ENCODE measurements around the gene L3MBTL4. TPM values are rescaled to one million over a fixed set of nuclear protein-coding genes. Genes with fewer than 3 reads are reported as not detected.
"Not testable (repeated sequence)": the region's sequence is repeated elsewhere in the genome, so short reads cannot be mapped to it uniquely, and the experiment has no call there.

L3MBTL4 gene
- polyA plus RNA-seq, 1 donor from 2014 or later: 0.61 TPM

DNA sequence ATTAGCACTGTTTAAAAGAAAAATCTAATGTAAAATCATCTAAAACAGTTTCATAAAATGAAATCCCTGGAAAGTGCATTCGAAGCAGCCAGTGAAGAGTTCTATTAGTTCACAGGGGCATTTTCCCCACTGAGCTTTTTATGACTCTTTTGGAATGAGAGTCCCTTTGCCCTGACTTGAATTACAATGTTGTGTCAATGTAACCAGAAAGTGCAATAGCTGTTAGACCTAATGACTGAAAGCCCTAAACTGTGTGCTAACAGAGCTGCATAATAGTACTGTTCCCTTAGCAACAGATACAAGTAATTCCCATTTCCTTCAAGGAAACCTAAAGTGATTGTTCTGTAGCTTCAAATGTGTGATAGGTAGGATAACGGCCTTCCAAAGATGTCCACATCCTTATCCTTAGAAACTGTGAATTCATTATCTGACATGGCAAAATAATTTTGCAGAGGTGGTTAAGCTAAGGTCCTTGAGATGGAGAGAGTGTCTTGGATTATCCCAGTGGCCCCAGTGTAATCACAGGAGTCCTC, 134.4 kb downstream of the L3MBTL4 start:
- H3K4me3 Mint-ChIP-seq: no peak overlapping the region
- H3K9me3 Mint-ChIP-seq: peaks cover 0 to 2% (median 0%) of the 10 kb centered on the region in 3 donors
- H3K36me3 Mint-ChIP-seq: no peaks in the 10 kb centered on the region
- H3K27me3 Mint-ChIP-seq: no peaks in the 10 kb centered on the region
- H3K27ac Mint-ChIP-seq: no peak overlapping the region
- H3K4me1 Mint-ChIP-seq: no peaks in the 10 kb centered on the region

DNA sequence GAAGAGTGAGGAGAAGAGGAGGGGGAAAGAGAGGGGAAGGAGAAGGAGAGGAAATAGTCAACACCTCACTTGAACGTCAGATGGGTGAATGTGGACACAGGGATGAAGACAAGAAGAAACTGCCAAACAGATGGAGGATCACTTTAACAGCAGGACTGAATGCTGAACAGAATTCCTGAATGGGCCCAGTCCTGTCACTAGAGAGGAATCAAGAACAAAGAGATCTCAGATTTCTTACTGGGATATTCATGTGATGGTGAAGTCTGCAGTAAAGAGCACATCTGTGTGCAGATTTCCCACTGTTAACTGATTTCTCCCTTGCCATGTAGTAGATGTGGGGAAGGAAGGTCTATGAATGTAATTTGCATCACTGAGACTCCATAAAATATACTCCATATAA, 135.4 kb downstream of the L3MBTL4 start:
- Mint-ChIP-seq H3K4me1 (no peaks in the 10 kb centered on the region), H3K4me3 (no peak overlapping the region), H3K36me3 (no peaks in the 10 kb centered on the region), H3K27me3 (no peaks in the 10 kb centered on the region), H3K9me3 (no peaks in the 10 kb centered on the region), H3K27ac (no peak overlapping the region)

DNA sequence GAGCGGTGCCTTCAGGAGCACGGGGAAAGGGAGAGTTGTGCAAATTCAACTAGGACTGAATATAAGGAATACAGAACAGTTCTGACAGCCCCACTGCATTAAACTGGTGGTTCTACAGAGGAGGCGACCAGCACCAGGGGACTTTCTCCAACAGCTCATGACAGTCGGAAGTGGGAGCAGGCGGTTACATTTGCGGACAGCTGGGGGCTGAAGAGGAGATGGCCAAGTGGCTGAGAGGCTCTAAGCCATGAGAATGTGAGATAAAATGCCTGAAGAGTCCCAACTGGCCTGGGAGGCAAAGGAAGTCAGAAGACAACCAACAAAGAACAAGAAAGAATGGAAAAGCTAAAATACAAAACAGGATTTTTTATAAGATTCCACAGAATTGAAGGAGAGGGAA, 141.3 kb downstream of the L3MBTL4 start:
- no peak overlapping the region for H3K27ac Mint-ChIP-seq
- H3K4me1 Mint-ChIP-seq: no peaks in the 10 kb centered on the region
- H3K27me3 Mint-ChIP-seq: no peaks in the 10 kb centered on the region
- H3K4me3 Mint-ChIP-seq: no peak overlapping the region
- H3K36me3 Mint-ChIP-seq: no peaks in the 10 kb centered on the region
- H3K9me3 Mint-ChIP-seq: peaks cover 0 to 15% (median 2%) of the 10 kb centered on the region in 3 donors

DNA sequence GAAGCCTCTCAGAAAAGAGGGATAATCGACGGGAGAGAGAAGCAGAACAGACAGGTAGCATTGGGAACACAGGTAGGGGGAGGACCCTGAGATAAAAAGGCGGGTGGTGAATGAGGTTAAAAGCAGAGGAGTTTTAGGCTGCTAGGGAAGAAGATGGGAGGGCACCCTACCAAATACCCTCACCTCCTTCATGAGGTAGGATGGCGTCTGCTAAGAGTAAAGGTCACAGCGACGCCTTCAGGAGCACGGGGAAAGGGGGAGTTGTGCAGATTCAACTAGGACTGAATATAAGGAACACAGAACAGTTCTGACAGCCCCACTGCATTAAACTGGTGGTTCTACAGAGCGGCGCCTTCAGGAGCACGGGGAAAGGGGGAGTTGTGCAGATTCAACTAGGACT, 142.6 kb downstream of the L3MBTL4 start:
- not testable (repeated sequence) for H3K27ac Mint-ChIP-seq, H3K27me3 Mint-ChIP-seq

DNA sequence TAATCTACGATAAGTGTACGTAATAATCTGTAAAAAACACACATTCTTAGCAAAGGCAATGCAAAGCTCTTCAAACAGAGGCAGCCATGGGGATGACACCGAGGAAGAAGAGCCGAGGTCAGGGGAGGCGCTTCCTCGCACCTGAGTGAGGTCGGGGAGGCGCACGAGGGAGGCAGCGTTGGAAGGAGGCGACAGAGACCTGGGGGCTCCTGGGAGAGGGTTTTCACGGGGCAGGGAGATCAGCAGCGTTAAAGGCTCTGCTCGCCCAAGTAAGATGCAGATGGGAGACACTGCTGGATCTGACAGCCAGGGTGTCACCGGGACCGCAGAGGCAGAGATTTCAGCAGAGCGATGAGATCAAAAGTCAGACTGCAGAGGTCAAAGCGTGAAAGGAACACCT, 143.1 kb downstream of the L3MBTL4 start:
- Mint-ChIP-seq H3K36me3 (no peaks in the 10 kb centered on the region), H3K4me3 (no peak overlapping the region), H3K4me1 (no peaks in the 10 kb centered on the region), H3K27me3 (no peaks in the 10 kb centered on the region), H3K27ac (no peak overlapping the region), H3K9me3 (peaks cover 0 to 15% (median 4%) of the 10 kb centered on the region in 3 donors)

More for the DNA sequence above, 142.6 kb downstream of the L3MBTL4 start:
- H3K36me3 Mint-ChIP-seq, H3K4me1 Mint-ChIP-seq, H3K4me3 Mint-ChIP-seq: not testable (repeated sequence)
- peaks cover 0 to 15% (median 3%) of the 10 kb centered on the region in 3 donors for H3K9me3 Mint-ChIP-seq

DNA sequence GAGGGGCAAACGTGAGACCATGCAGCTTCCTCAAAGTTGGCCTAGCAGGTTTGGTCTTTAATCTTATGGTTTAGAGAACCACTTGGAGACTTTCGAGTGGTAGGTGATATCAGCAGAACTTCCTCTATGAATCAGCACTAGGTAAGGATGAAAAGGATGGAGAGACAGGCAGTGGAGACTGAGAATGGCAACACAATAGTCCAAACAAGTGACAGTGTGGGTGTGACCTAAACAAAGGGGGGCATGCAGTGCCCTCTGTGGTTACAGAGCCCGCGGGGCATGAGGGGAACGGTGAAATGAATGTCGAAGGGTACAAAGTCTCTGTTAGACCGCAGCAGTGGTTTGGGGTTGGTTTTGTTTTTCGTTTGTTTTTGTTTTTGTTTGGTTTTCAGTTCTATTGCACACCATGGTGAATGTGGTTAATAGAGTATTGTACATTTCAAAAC, 143.9 kb downstream of the L3MBTL4 start:
- H3K9me3 Mint-ChIP-seq: peaks cover 0 to 15% (median 4%) of the 10 kb centered on the region in 3 donors
- no peaks in the 10 kb centered on the region for H3K27me3 Mint-ChIP-seq
- no peak overlapping the region for H3K27ac Mint-ChIP-seq
- no peak overlapping the region for H3K4me3 Mint-ChIP-seq
- no peaks in the 10 kb centered on the region for H3K4me1 Mint-ChIP-seq
- H3K36me3 Mint-ChIP-seq: no peaks in the 10 kb centered on the region

DNA sequence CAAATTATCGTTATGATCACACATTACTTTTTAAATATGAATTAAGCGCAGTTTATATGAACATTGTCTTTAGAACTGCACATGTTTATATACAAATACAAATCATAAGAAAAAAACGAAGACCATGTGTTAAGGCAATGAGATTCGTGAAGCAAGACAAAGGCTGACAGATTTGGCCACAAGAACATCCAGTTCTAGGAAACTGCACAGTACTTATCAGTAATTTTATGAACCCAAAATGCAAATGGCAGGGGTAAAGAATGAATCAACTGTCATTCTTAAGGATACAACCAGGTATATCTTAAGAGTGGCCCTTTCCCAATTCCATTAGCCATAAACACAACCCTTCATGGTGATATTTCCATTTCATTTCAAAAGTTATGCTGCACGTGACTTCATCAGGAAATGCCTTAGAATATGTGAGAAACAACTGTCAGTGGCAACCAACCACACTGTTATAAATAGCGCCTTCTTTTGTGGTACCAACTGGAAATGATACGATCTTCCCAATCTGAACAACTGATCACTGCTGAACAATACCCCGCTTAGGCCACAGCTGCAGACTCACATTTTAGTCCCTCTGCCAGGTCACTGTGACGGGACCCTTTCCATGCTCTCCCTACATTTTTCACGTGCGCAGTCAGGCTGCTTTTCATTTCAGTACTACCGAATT, 144.9 kb downstream of the L3MBTL4 start:
- Mint-ChIP-seq H3K9me3 (peaks cover 0 to 15% (median 4%) of the 10 kb centered on the region in 3 donors), H3K36me3 (no peaks in the 10 kb centered on the region), H3K4me1 (no peaks in the 10 kb centered on the region), H3K4me3 (no peak overlapping the region), H3K27me3 (no peaks in the 10 kb centered on the region), H3K27ac (no peak overlapping the region)

DNA sequence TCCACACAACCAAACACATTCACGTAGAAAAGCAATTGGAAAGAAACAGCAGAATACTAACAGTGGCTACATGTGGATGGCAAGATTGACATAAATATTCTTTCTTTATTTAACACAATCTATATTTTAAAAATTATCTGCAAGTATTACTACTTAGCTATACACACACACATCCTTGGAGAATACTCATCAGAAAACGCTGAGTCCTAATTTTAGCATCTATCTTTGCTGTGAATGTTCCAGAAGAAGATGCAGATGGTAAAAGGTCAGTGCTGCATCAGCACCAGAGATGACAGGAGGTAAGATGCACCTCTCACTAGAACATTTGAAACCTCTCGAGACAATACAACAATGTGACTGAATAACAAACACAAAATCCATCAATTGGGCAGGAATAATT, 148.5 kb downstream of the L3MBTL4 start:
- Mint-ChIP-seq H3K9me3 (peaks cover 0 to 17% (median 8%) of the 10 kb centered on the region in 3 donors), H3K27ac (no peak overlapping the region), H3K36me3 (no peaks in the 10 kb centered on the region), H3K4me3 (no peak overlapping the region), H3K4me1 (no peaks in the 10 kb centered on the region), H3K27me3 (no peaks in the 10 kb centered on the region)

DNA sequence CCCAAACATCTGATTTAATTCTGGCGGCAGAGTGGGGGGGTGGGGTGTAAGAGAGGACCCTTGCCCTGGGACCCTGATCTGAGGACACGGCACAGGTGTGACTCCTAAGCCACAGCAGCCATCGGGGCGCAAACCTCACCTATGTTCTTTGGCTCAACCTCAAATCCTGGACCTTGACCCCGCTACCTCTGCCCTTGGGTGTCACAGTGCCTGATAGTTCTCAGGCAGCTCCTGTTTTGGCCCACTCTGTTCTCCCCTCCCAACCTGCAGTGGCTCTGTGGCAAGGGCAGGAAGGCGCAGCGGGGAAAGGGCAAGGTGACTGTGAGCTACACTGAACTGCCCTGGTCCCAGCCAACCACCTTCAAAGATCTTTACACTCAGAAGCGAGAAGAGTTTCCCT, 152.8 kb downstream of the L3MBTL4 start:
- Mint-ChIP-seq H3K27me3 (no peaks in the 10 kb centered on the region), H3K27ac (no peak overlapping the region), H3K4me1 (no peaks in the 10 kb centered on the region), H3K36me3 (peaks cover 6% of the 10 kb centered on the region), H3K9me3 (peaks cover 0 to 23% (median 5%) of the 10 kb centered on the region in 3 donors), H3K4me3 (no peak overlapping the region)

DNA sequence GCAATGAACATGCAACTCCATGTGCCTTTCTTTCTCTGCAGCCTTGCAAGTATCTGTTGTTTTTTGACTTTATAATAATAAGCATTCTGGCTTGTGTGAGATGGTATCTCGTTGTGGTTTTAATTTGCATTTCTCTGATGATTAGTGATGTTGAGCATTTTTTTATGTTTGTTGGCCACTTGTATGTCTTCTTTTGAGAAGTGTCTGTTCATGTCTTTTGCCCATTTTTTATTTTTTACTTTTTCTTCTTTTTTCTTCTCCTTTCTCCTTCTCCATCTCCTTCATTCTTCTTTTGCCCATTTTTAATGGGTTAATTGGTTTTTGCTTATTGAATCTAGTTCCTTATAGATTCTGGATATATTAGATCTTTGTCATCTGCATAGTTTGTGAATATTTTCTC, 155.4 kb downstream of the L3MBTL4 start:
- not testable (repeated sequence) for H3K36me3 Mint-ChIP-seq, H3K27ac Mint-ChIP-seq, H3K4me3 Mint-ChIP-seq, H3K4me1 Mint-ChIP-seq, H3K27me3 Mint-ChIP-seq
- H3K9me3 Mint-ChIP-seq: peaks cover 0 to 27% (median 5%) of the 10 kb centered on the region in 3 donors

DNA sequence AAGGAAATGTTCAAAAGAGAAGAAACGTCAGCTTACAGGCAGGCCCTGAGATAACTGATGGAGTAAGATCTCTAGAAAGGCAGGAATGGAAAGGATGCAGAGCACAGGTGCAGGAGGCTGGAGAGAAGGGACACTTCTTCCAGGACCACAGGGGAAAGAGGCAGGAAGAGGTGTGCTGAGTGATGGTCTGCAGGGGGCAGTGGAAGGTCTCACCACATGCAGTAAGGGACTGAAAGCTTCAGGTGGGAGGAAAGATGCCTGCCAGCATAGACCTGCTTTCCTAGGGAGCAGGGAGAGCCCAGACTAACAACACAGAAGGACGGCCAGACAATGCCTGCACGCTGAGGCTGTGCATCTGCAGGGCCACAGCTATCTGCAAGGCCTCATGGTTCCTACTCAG, 156.8 kb downstream of the L3MBTL4 start:
- H3K27me3 Mint-ChIP-seq: no peaks in the 10 kb centered on the region
- no peaks in the 10 kb centered on the region for H3K4me1 Mint-ChIP-seq
- H3K36me3 Mint-ChIP-seq: peaks cover 6% of the 10 kb centered on the region
- no peak overlapping the region for H3K27ac Mint-ChIP-seq
- H3K9me3 Mint-ChIP-seq: peaks cover 0 to 25% (median 7%) of the 10 kb centered on the region in 3 donors
- H3K4me3 Mint-ChIP-seq: no peak overlapping the region

DNA sequence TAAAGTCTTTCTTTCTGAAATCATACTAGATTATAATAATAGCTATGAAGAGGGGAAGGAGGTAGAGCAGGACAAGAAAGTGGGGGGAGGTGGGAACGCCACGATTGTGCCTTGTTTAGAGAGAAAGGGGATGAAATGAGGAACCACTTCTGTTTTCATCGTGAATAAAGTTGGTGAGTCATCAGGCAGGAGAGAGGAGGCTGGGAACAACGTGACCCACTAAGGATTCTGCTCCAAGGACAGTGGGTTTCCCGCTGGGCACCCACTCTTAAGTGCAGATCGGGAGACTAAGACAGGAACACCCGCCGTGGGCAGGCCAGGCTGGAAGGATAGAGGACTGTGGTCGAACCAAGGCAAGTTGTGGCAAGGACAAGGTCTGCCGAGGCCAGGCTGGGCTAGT, 158.2 kb downstream of the L3MBTL4 start:
- peaks cover 0 to 21% (median 8%) of the 10 kb centered on the region in 3 donors for H3K9me3 Mint-ChIP-seq
- H3K4me3 Mint-ChIP-seq: no peak overlapping the region
- peaks cover 6% of the 10 kb centered on the region for H3K36me3 Mint-ChIP-seq
- no peak overlapping the region for H3K27ac Mint-ChIP-seq
- H3K4me1 Mint-ChIP-seq: no peaks in the 10 kb centered on the region
- no peaks in the 10 kb centered on the region for H3K27me3 Mint-ChIP-seq

DNA sequence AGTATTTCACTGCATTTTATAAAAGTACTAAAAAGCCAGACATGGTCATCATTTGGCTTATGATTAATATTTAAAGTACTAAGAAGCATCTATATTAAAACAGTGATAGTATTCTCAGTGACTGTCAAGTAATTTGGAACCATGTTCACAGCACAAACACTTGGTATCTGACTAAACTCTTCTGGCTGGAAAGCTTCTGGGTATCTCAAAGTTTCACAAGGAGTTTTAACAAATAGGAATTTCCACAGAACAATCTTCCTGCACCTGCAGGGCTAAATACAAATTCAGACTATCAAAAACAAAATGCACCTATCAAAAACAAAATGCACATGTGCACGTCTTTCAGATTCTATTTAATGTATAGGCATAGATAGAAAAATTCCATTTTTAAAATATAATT, 158.8 kb downstream of the L3MBTL4 start:
- Mint-ChIP-seq H3K36me3 (peaks cover 6% of the 10 kb centered on the region), H3K9me3 (peaks cover 0 to 21% (median 6%) of the 10 kb centered on the region in 3 donors), H3K27ac (no peak overlapping the region), H3K4me3 (no peak overlapping the region), H3K27me3 (no peaks in the 10 kb centered on the region), H3K4me1 (no peaks in the 10 kb centered on the region)

DNA sequence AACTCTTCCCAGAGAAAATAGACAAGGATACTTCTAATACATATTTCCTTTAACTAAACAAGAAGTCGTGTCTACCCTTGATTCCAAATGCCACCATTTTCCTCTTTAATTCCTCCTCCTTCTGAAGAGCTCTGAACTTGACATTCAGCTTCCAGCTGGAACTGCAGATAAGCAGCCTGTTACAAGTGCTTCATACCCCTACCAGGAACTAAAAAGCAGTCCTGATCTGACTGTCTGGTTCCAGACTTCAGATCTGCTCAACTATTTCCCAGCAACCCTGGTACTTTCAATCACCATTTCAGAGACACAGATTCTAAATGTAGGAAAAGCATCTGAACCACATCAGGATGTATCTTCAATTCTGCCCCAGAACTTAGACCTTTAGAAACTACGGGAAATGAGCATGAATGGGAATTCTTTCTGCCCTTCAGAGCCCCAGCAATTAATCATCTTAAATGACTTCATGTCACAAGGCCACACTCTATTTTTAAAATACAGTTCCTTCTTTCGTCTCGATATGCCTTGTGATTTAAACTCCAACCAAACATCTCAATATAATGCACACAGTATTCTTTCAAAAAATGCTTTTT, 159.5 kb downstream of the L3MBTL4 start:
- no peak overlapping the region for H3K4me3 Mint-ChIP-seq
- H3K36me3 Mint-ChIP-seq: peaks cover 6% of the 10 kb centered on the region
- peaks cover 1 to 19% (median 6%) of the 10 kb centered on the region in 3 donors for H3K9me3 Mint-ChIP-seq
- H3K27me3 Mint-ChIP-seq: no peaks in the 10 kb centered on the region
- no peak overlapping the region for H3K27ac Mint-ChIP-seq
- no peaks in the 10 kb centered on the region for H3K4me1 Mint-ChIP-seq

DNA sequence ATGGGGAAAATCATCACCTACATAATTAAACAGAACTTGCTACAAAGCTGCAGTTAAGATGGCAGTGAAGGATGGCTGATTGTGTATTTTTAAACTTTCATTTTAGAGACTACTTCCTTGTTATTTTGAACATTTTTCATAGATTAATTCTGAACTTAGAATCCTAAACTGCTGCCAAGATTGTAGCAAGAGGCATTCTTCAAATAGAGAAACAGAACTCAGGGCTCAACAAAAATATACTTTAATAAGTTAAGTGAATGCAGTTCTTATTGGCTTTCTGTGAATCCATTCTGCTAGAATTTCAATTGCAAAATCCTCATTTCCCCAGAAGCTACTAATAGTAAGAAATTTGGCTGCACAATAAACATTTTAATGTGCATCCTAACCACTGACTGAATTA, 160.3 kb downstream of the L3MBTL4 start:
- no peak overlapping the region for H3K4me3 Mint-ChIP-seq
- H3K4me1 Mint-ChIP-seq: no peaks in the 10 kb centered on the region
- peaks cover 3 to 12% (median 6%) of the 10 kb centered on the region in 3 donors for H3K9me3 Mint-ChIP-seq
- peaks cover 4% of the 10 kb centered on the region for H3K36me3 Mint-ChIP-seq
- no peaks in the 10 kb centered on the region for H3K27me3 Mint-ChIP-seq
- H3K27ac Mint-ChIP-seq: no peak overlapping the region

DNA sequence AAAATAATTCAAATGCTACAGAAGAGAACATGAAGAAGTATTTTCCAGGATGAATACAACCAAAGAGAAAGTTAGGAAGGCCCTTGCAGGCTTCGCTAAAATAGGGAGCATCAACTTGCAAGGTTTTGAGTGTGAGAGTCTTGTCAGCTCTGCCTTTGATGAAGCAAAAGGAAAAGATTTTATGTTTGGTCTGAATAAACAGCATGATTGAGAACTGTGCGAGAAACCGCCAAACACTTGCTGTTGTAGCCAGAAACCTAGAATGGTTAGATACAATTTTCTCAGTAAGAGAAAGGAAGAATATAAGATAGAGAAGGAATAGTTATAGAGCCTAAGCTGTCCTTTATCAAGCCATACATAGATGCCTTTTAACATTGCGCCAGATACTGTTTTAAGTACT, 163.6 kb downstream of the L3MBTL4 start:
- H3K4me3 Mint-ChIP-seq: no peak overlapping the region
- no peaks in the 10 kb centered on the region for H3K27me3 Mint-ChIP-seq
- no peak overlapping the region for H3K27ac Mint-ChIP-seq
- H3K9me3 Mint-ChIP-seq: peaks cover 3 to 8% (median 7%) of the 10 kb centered on the region in 3 donors
- H3K36me3 Mint-ChIP-seq: no peaks in the 10 kb centered on the region
- no peaks in the 10 kb centered on the region for H3K4me1 Mint-ChIP-seq

All from IgD-negative memory B cell (primary cell).